DOHH2 (cell line): ENCODE data around the gene TIMELESS.
"Not testable (repeated sequence)": the region's sequence is repeated elsewhere in the genome, so short reads cannot be mapped to it uniquely, and the experiment has no call there.

Experiments used
- H3F3A ChIP-seq: fragments of 200-600 bp; sonication (generic), shearing (Covaris generic); 2 replicates; pipeline ENCODE4 v1.6.0; 2016; ENCODE audit warnings: antibody characterized with exemption, mild to moderate bottlenecking; ENCODE audit not compliant: control insufficient read depth, insufficient read depth
- H3K27ac ChIP-seq: fragments of 200-600 bp; sonication (generic); 2 replicates; pipeline ENCODE4 v1.5.1; 2014; ENCODE audit warnings: low read depth, mild to moderate bottlenecking, low read length, moderate library complexity
- H3K27me3 ChIP-seq: fragments of 200-600 bp; sonication (generic); 2 replicates; pipeline ENCODE4 v1.6.1; 2014; ENCODE audit warnings: mild to moderate bottlenecking, low read length, mixed read lengths; ENCODE audit not compliant: control insufficient read depth
- H3K36me3 ChIP-seq: fragments of 200-600 bp; sonication (generic); 2 replicates; pipeline ENCODE4 v1.6.1; 2014; ENCODE audit warnings: mild to moderate bottlenecking, low read length, moderate library complexity, mixed read lengths; ENCODE audit not compliant: control insufficient read depth
- H3K4me1 ChIP-seq: fragments of 200-600 bp; sonication (generic); 2 replicates; pipeline ENCODE4 v1.6.1; 2014; ENCODE audit warnings: mild to moderate bottlenecking, low read length, mixed read lengths; ENCODE audit not compliant: control insufficient read depth
- H3K4me2 ChIP-seq: fragments of 200-600 bp; sonication (generic); 2 replicates; pipeline ENCODE4 v1.6.0; 2014; ENCODE audit warnings: mild to moderate bottlenecking, low read length, moderate library complexity
- H3K4me3 ChIP-seq: fragments of 200-600 bp; sonication (generic); 2 replicates; pipeline ENCODE4 v1.5.1; 2014; ENCODE audit warnings: mild to moderate bottlenecking, low read length, mixed read lengths
- H3K79me2 ChIP-seq: fragments of 200-600 bp; sonication (generic); 2 replicates; pipeline ENCODE4 v1.6.1; 2014; ENCODE audit warnings: mild to moderate bottlenecking, low read length, mixed read lengths; ENCODE audit not compliant: control insufficient read depth
- H3K9me2 ChIP-seq: fragments of 200-600 bp; sonication (generic); replicated peaks from 2 replicates; pipeline ENCODE4 v1.6.1; 2014; ENCODE audit warnings: mild to moderate bottlenecking, low read length, mixed read lengths; ENCODE audit not compliant: control insufficient read depth
- H3K9me3 ChIP-seq: fragments of 200-600 bp; sonication (generic); 2 replicates; pipeline ENCODE4 v1.6.1; 2014; ENCODE audit warnings: antibody characterized with exemption, low read length, mixed read lengths; ENCODE audit not compliant: control insufficient read depth, insufficient read depth
- H4K20me1 ChIP-seq: fragments of 200-600 bp; sonication (generic); 2 replicates; pipeline ENCODE4 v1.6.0; 2014; ENCODE audit warnings: low read depth, mild to moderate bottlenecking, antibody characterized with exemption, low read length, moderate library complexity; ENCODE audit not compliant: control insufficient read depth, insufficient read depth
- EZH2phosphoT487 ChIP-seq: fragments of 200-600 bp; sonication (generic); IDR thresholded peaks from 2 replicates; pipeline ENCODE4 v1.6.1; 2017; ENCODE audit warnings: borderline replicate concordance, mild to moderate bottlenecking, antibody characterized with exemption, low read length, moderate library complexity, mixed read lengths
- TF ChIP-seq, protein P1 (sequence below): fragments of 200-600 bp; sonication (generic); IDR thresholded peaks from one replicate; pipeline ENCODE4 v1.5.1; 2014; ENCODE audit warnings: antibody characterized with exemption, mild to moderate bottlenecking, low read depth, low read length; ENCODE audit not compliant: poor library complexity, severe bottlenecking

The TIMELESS gene

GRCh38 chr12:56448860-56449621, at the start of gene TIMELESS:
TIMELESS (minus strand) TSS chr12:56449426; CDS start chr12:56434170, 15,256 bp downstream.
- Histone ChIP-seq H3K27me3 (no peaks in the 10 kb centered on the region), H3K27ac (peak within 1 kb of the TSS; percentile 86), H3F3A (no peaks in the 10 kb centered on the region), H3K36me3 (peaks cover 28% of the 10 kb centered on the region), H4K20me1 (no peaks in the 10 kb centered on the region), H3K9me2 (no peaks in the 10 kb centered on the region), H3K9me3 (no peaks in the 10 kb centered on the region), H3K4me2 (peak within 1 kb of the TSS; percentile 81), H3K79me2 (peaks cover 45% of the 10 kb centered on the region), H3K4me1 (peaks cover 28% of the 10 kb centered on the region), H3K4me3 (peak within 1 kb of the TSS; percentile 81)
- no peak for TF ChIP-seq EZH2phosphoT487
- TF ChIP-seq, protein P1, sequence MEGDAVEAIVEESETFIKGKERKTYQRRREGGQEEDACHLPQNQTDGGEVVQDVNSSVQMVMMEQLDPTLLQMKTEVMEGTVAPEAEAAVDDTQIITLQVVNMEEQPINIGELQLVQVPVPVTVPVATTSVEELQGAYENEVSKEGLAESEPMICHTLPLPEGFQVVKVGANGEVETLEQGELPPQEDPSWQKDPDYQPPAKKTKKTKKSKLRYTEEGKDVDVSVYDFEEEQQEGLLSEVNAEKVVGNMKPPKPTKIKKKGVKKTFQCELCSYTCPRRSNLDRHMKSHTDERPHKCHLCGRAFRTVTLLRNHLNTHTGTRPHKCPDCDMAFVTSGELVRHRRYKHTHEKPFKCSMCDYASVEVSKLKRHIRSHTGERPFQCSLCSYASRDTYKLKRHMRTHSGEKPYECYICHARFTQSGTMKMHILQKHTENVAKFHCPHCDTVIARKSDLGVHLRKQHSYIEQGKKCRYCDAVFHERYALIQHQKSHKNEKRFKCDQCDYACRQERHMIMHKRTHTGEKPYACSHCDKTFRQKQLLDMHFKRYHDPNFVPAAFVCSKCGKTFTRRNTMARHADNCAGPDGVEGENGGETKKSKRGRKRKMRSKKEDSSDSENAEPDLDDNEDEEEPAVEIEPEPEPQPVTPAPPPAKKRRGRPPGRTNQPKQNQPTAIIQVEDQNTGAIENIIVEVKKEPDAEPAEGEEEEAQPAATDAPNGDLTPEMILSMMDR, result no peak

- not testable (repeated sequence) for H3K4me2 ChIP-seq, H3K79me2 ChIP-seq, H4K20me1 ChIP-seq, H3K27ac ChIP-seq, H3K27me3 ChIP-seq, H3K9me2 ChIP-seq, H3F3A ChIP-seq, H3K9me3 ChIP-seq, H3K4me3 ChIP-seq, H3K4me1 ChIP-seq, H3K36me3 ChIP-seq
Measured at GRCh38 chr12:56498126-56498902, 49.1 kb upstream of the TIMELESS start.

- H3K4me3 ChIP-seq, H3F3A ChIP-seq, H3K4me1 ChIP-seq, H3K9me3 ChIP-seq, H3K9me2 ChIP-seq, H3K36me3 ChIP-seq, H3K27ac ChIP-seq, H3K27me3 ChIP-seq, H3K79me2 ChIP-seq, H4K20me1 ChIP-seq, H3K4me2 ChIP-seq: not testable (repeated sequence)
Measured at GRCh38 chr12:56496704-56497103, 47.5 kb upstream of the TIMELESS start.

DNA sequence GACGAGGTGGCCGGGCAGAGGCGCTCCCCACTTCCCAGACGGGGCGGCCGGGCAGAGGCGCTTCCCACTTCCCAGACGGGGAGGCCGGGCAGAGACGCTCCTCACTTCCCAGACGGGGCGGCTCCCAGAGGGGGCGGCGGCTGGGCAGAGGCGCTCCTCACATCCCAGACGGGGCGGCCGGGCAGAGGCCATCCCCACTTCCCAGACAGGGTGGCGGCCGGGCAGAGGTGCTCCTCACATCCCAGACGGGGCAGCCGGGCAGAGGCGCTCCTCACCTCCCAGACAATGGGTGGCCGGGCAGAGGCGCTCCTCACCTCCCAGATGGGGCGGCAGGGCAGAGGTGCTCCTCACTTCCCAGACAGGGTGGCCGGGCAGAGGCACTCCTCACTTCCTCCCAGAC, 45.3 kb upstream of the TIMELESS start:
- not testable (repeated sequence) for H4K20me1 ChIP-seq, H3K9me3 ChIP-seq

DNA sequence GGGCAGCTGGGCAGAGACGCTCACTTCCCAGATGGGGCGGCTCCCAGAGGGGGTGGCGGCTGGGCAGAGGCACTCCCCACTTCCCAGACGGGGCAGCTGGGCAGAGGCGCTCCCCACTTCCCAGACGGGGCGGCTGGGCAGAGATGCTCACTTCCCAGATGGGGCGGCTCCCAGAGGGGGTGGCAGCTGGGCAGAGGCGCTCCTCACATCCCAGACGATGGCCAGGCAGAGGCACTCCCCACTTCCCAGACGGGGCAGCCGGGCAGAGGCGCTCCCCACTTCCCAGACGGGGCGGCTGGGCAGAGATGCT, 44.8 kb upstream of the TIMELESS start:
- H4K20me1 ChIP-seq, H3K27ac ChIP-seq, H3K4me3 ChIP-seq, H3K9me2 ChIP-seq, H3K36me3 ChIP-seq, H3K4me2 ChIP-seq, H3K9me3 ChIP-seq, H3F3A ChIP-seq, H3K4me1 ChIP-seq, H3K79me2 ChIP-seq: not testable (repeated sequence)
- H3K27me3 ChIP-seq, result peaks cover 14% of the 10 kb centered on the region

More for the DNA sequence above, 45.3 kb upstream of the TIMELESS start:
- not testable (repeated sequence) for H3K79me2 ChIP-seq, H3K4me1 ChIP-seq, H3K27ac ChIP-seq, H3F3A ChIP-seq, H3K4me3 ChIP-seq, H3K4me2 ChIP-seq, H3K36me3 ChIP-seq, H3K9me2 ChIP-seq
- H3K27me3 ChIP-seq, result peaks cover 10% of the 10 kb centered on the region

DNA sequence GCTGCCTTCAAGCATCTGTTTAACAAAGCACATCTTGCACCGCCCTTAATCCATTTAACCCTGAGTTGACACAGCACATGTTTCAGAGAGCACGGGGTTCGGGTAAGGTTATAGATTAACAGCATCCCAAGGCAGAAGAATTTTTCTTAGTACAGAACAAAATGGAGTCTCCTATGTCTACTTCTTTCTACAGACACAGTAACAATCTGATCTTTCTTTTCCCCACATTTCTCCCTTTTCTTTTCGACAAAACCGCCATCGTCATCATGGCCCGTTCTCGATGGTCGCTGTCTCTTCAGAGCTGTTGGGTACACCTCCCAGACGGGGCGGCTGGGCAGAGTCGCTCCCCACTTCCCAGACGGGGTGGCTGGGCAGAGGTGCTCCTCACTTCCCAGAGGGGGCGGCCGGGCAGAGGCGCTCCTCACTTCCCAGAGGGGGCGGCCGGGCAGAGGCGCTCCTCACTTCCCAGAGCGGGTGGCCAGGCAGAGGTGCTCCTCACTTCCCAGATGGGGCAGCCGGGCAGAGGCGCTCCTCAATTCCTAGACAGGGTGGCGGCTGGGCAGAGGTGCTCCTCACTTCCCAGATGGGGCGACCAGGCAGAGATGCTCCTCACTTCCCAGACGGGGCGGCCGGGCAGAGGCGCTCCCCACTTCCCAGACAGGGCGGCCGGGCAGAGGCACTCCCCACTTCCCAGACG, 44.3 kb upstream of the TIMELESS start:
- H3K4me2 ChIP-seq, H3F3A ChIP-seq, H3K4me3 ChIP-seq, H3K9me3 ChIP-seq, H3K79me2 ChIP-seq, H3K4me1 ChIP-seq, H3K36me3 ChIP-seq, H4K20me1 ChIP-seq, H3K27ac ChIP-seq, H3K9me2 ChIP-seq: not testable (repeated sequence)
- peaks cover 19% of the 10 kb centered on the region for H3K27me3 ChIP-seq
